ENCODE data around the gene BNIP5.

- TF ChIP-seq POLR2A (IDR thresholded peaks at IDR 0.05) (no peak), CTCF (IDR thresholded peaks at IDR 0.05) (no peak)
Measured at GRCh38 chr6:36333931-36334725, 2.6 kb downstream of the BNIP5 start.

Data from esophagus squamous epithelium (tissue), 4 donors.